Stimulated activated CD4-positive, alpha-beta T cell treated with anti-CD3 and anti-CD28 coated beads, Interleukin-1b, Interleukin-23, amount 100 ng/mL, for 48 hours (primary cell): Measurements from ENCODE around the gene DDAH1.

Experiments
- DNase-seq: peaks from one replicate; pipeline ENCODE4 v3.0.0-alpha.2; 2020

The DDAH1 gene

DNA sequence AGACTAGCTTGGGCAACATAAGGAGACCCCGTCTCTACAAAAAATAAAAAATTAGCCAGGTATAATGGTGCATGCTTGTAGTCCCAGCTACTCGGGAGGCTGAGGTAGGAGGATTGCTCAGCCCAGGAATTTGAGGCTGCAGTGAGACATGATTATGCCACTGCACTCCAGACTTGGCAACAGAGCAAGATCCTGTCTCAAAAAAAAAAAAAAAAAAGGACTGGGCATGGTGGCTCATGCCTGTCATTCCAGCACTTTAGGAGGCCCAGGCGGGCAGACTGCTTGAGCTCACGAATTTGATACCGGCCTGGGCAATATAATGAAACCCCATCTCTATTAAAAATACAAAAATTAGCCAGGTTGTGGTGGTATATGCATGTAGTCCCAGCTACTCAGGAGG lies 141.2 kb downstream of the DDAH1 start:
- DNase-seq = no peak

- DNase-seq = no peak
Measured at GRCh38 chr1:85322655-85323054, 142.3 kb downstream of the DDAH1 start.

DNA sequence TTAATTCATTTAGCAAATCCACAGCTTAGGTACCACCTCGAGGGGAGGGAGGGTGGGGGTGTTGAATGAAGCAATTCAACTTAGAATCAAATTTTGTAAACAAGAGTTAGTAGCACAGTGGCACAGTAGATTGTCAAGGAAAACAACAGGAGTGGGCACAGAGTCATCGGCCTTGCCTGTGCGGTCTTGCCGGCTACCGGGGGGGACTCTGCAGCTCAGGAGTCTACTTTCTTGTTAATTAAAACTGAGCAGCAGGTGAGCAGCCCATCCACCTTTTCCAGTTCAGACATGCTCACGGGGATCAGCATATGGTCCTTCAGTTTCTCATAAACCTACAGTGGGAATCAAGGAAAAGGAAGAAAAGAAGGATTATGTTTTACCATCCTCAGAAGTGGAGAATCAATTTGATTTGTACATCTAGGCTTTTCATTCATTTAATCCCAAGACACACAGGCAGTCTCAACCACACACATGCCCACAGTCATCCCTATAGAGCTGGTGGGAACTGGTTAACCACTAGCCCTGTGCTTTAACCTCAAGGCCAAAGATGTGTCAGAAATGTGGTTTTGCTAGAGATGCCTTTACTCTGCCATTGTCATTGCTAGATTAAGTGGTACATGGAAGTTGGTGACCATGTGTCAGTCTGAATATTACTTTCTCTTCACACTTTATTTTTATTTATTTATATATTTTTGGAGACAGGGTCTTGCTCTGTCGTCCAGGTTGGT lies 143.6 kb downstream of the DDAH1 start:
- DNase-seq = peak; percentile 49

DNA sequence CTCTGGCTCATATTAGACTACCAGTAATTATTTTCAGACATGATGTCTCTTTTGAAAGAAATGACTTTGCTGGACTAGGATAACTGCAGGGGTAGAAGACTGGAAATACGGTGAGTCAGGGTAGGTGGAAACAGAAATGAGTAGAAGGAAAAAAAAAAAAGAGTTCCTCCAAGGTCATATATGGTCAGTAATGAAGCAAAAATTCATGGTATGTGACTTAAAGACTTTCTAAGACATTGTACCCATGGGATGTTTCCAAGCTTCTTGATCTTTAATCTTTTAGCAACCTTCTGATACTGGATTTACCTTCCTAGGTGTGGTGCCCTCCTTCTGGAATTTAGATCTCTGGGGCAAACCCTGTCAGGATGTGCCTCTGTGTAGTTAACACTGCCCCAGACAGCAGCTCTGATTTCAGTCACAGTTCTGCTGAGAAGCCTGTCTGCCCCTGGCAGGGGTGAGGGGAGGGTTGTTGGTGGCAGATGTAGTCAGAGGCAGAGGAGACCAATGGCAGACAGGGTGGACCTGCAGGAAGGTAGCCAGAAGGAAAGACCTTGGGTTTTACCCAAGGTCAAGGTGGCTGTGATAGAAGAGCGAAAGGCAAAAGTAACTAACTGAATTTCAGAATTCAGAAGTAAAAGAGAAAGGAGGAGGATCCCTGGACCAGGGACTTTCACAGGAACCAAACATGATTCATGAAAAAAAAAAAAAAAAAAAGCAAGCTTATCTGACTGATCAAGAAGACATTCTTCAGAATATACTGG lies 144.4 kb downstream of the DDAH1 start:
- DNase-seq = no peak

- no peak for DNase-seq
Measured at GRCh38 chr1:85319931-85320330, 145.0 kb downstream of the DDAH1 start.

DNA sequence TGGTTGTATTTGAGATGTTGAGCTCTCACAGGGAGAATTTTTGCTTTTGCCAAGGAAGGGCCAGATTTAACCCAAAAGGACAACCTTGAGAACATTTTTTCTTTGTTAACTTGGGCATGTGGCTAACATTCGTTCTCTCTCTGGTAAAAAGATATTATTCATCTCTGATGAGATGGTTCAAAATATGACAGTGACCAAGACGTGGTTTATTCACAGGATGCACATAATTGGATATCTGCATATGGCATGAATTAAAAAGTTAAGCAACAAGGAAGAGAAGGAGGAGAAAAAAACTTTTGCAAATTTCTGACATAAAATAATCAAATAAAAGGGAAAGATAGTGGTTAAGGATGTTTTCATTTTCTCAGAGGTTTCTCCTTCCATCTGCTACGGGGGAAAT lies 145.5 kb downstream of the DDAH1 start:
- no peak for DNase-seq

- DNase-seq = no peak
Measured at GRCh38 chr1:85318217-85318616, 146.7 kb downstream of the DDAH1 start.

GRCh38 chr1:85317560-85317959 lies 147.4 kb downstream of the DDAH1 start:
- DNase-seq = no peak

GRCh38 chr1:85316321-85316720 lies 148.6 kb downstream of the DDAH1 start:
- no peak for DNase-seq

GRCh38 chr1:85315789-85316188 lies 149.2 kb downstream of the DDAH1 start:
- DNase-seq = no peak

- no peak for DNase-seq
Measured at GRCh38 chr1:85314726-85315125, 150.2 kb downstream of the DDAH1 start.

GRCh38 chr1:85313888-85314696 lies 150.9 kb downstream of the DDAH1 start:
- DNase-seq = no peak

DNA sequence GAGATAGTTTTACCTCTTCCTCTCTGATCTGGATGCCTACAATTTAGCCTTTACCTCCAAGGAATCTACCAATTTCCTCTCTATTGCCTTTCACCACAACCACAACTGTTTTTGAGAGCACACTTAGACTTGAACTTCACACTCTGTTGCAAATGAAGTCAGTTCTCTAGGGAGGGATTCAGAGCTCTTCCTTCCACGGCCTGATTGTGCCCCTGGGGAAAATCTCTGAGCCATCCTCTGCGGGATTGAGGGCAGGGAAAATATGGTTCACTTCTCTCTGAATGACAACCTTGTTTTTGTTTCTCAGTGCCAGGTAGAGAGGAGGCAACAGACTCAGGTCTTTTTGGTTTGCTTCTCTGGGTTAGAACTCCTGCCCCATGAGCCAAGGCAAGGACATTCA lies 153.1 kb downstream of the DDAH1 start:
- DNase-seq = no peak

GRCh38 chr1:85308833-85309350 lies 156.1 kb downstream of the DDAH1 start:
- DNase-seq = no peak

- DNase-seq = peak; percentile 61
Measured at GRCh38 chr1:85307987-85308832, 156.7 kb downstream of the DDAH1 start.

- DNase-seq = no peak
Measured at GRCh38 chr1:85306236-85306635, 158.7 kb downstream of the DDAH1 start.

DNA sequence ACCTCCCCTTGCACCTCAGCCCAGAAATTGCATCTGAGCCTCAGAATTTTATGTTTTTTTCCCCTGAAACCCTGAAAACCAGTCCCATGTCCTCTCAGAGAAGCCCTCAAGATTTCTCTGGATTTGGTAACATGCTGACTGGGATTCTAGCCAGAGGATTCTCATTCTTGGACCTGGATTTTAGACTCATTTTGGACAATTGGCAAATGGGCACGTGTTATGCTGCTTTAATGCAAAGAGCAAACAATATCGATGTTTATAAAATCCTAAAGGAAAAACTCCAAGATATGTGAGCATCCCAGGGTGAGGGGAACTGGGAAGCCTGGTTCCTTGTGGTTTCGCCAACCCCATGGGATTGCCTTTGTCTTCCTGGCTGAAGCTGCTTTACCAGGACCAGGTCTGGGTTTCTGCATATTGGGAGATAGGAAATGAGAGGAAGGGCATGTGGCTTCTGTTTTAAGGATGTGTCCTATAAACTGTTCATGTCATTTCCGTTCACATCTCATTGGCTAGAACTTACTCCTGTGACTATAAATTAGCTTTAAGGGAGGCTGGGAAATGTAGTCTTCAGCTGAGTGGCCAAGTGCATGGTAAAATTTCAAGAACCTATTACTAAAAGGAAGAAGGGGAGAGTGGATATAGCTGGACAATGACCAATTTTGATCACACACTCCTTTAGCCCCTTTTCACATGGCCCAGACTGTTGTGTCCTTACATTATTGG lies 161.4 kb downstream of the DDAH1 start:
- no peak for DNase-seq

- no peak for DNase-seq
Measured at GRCh38 chr1:85300140-85300539, 164.8 kb downstream of the DDAH1 start.

DNA sequence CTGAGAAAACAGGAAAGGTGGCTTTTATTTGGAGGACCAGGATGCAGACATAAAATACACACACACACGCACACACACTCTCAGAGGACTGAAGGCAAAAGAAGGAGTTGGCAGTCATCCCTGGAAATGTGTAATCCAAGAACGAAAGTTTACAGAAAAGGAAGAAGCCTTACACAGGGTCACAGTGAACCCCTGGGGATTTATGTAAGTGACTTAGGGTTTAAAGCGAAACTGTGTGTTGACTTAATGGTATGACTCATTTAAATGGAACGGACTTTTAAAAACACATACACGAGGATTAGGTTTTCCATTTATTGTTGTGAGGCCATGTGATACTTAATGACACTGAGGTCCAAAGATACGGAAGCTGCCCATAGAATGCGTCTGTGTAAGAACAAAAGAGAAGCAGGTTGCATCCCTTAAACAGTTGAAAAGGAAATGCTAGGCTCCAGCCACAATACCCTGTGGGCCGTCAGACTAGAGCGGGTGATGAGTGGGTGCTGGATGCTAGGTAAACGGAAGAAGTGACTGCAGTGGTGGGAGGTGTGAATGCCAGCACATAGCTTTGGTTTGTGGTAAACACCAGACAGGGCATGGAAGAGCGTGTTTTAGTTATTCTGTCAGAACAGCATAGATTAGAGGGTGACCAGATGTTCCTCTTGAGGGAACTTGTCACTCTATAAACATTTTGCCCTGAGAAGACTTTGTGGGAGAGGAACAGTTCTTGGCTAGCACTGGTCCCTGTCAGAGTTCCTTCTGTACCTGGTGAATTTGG lies 166.9 kb downstream of the DDAH1 start:
- peak; percentile 88 for DNase-seq

GRCh38 chr1:85297538-85297854 lies 167.5 kb downstream of the DDAH1 start:
- no peak for DNase-seq

DNA sequence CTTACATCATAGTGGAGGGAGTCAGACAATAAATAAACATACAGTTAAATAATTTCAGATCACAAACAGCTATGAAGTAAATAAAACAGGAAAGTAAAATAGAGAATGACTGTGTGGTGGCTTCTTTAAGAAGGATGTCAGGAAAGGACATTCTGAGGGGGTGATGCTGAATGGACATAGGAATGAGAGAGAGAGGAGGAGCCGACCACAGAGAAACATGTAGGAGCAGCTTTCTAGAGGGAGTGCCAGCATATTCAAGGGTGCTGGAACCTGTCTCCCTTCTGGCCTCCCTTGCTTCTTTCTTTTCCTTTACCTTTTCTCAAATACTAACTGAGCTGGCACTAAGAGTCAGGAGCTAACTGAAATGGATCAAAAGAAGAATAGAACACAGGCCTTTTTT lies 168.0 kb downstream of the DDAH1 start:
- DNase-seq = no peak
